ENCODE measurements around the gene GULP1.

Gene GULP1

DNA sequence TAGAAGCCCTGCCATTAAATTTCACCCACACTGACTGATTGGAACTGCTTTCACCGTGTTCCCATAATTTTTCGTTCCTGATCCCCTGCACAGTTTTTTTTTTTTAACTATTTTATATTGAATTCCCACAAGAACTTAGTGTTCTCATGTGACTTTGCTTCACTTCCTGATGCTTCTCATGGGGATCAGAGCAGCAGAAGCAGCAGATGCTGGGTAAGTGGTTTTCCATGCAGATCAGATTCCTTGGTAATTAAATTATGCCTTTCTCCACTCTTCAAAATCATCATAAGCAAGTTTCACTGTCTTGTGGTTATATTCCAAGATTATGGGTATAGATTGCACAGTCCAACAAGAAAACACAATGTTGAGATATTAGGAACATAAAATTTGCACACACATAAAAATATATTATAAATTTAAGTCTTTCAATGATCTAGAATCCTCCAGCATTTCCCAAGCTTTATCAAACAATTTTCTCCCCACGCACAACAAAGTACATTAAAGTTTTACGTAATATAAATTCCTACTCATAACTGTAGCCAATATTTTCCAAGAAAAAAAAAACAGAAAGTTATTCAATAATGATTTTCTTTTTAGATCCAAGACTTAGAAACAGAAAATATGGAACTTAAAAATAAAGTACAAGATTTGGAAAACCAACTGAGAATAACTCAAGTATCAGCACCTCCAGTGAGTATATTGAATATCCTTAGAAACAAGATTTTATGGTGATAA, 277.9 kb downstream of the GULP1 start:
- no peak for DNase-seq (ENCODE audit: low read depth, low spot score)
- TF ChIP-seq, protein P1, sequence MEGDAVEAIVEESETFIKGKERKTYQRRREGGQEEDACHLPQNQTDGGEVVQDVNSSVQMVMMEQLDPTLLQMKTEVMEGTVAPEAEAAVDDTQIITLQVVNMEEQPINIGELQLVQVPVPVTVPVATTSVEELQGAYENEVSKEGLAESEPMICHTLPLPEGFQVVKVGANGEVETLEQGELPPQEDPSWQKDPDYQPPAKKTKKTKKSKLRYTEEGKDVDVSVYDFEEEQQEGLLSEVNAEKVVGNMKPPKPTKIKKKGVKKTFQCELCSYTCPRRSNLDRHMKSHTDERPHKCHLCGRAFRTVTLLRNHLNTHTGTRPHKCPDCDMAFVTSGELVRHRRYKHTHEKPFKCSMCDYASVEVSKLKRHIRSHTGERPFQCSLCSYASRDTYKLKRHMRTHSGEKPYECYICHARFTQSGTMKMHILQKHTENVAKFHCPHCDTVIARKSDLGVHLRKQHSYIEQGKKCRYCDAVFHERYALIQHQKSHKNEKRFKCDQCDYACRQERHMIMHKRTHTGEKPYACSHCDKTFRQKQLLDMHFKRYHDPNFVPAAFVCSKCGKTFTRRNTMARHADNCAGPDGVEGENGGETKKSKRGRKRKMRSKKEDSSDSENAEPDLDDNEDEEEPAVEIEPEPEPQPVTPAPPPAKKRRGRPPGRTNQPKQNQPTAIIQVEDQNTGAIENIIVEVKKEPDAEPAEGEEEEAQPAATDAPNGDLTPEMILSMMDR (IDR thresholded peaks at IDR 0.05; ENCODE audit: low read depth, low read length) = no peak
- H3K4me3 ChIP-seq (ENCODE audit: low read depth, low read length) = no peak overlapping the region
- in situ Hi-C loops (cut with HindIII; ENCODE audit: low sequenced_read_pairs) = no loop called here

DNA sequence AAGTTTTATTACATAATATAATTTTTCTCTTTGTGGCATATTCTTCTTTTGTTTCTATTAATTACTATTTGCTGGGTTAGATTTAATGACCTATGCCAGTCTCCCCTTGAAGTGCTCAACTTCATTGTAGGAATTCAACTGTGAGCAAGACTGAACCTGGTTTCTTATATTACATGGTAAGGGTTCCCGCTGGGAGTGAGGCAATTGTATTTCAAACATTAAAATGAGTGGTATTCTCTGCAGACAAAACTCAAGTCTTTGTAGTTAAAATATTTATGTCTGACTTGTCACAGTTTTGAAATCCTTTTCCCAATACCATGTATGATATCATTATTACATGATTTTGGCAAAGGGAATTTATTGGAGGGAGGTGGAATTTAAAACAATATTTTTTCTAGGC, 278.7 kb downstream of the GULP1 start:
- TF ChIP-seq, protein P1 (IDR thresholded peaks at IDR 0.05; ENCODE audit: low read depth, low read length) = no peak
- H3K4me3 ChIP-seq (ENCODE audit: low read depth, low read length) = no peak overlapping the region
- in situ Hi-C loops (cut with HindIII; ENCODE audit: low sequenced_read_pairs) = no loop called here
- peak; percentile 46 for DNase-seq (ENCODE audit: low read depth, low spot score)

DNA sequence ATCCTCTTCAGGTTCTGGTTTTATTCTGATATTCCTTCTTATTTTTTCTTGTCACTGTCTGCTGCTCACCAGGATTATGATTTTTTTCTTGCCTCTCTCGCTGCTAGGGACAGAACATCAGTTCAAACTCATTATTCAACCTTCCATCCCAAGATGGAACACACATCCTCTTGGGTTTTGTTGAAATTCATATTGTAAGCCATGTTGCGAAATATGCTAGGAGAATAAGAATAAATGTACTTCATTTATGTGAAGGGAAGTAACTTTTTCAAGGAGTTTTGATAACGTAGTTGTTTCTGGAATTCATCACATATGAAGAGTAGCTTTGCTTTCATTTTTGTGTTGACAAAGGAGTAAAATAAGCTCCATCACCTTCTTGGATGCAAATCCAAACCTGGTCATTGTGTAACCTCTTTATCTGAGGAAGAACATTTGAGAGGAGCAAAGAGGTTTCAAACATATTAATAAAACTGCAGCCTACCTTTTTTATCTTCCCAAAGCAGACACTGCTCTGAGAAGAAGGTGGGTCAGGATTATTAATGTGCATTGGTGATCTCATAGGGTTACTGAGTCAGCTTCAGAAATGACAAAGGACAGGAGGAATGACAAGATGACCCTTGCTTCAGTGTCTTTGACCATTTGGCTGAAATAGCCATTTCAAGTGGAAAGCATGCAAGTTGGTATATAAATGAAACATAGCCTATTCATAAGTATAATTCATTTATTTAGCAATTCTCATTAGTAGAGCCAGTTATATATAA, 280.0 kb downstream of the GULP1 start:
- DNase-seq (ENCODE audit: low read depth, low spot score) = no peak
- no peak overlapping the region for H3K4me3 ChIP-seq (ENCODE audit: low read depth, low read length)
- in situ Hi-C loops (cut with HindIII; ENCODE audit: low sequenced_read_pairs) = no loop called here
- TF ChIP-seq, protein P1 (IDR thresholded peaks at IDR 0.05; ENCODE audit: low read depth, low read length) = no peak

DNA sequence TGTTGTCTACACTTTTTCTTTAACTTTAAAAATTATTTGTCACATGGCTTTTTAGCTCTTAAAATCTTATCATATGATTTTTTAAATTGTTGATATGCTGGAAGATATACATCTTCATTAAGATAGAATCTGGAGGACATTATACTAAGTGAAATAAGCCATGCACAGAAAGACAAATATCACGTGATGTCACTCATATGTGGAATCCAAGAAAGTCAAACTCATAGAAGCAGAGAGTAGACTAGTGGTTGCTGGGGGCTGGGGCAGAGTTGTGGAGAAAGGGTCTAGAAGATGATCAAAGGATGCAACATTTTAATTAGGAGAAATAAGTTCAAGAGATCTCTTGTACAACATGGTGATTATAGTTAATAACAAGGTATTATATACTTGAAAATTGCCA, 280.9 kb downstream of the GULP1 start:
- in situ Hi-C loops (cut with HindIII; ENCODE audit: low sequenced_read_pairs) = no loop called here
- TF ChIP-seq, protein P1 (IDR thresholded peaks at IDR 0.05; ENCODE audit: low read depth, low read length) = no peak

DNA sequence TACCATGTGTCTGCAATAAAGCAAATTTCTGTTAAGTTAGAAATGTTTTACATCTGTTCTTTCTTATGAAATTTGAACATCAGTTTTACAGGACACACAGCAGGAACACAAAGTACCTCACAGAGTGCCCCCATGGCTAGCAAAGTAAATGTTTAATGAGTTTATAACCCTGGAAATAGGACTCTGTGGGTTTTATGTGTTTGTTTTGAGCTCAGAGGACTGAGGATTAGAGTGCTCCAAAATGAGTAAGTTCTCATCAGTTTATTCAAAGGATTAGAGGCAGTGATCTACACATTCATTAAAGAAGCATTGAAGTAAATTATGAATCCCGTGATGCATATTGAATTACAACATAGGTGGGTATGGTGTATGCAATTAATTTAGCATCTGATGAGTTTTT, 281.8 kb downstream of the GULP1 start:
- TF ChIP-seq, protein P1 (IDR thresholded peaks at IDR 0.05; ENCODE audit: low read depth, low read length) = no peak
- in situ Hi-C loops (cut with HindIII; ENCODE audit: low sequenced_read_pairs) = no loop called here
- peak; percentile 76 for DNase-seq (ENCODE audit: low read depth, low spot score)
- H3K4me3 ChIP-seq (ENCODE audit: low read depth, low read length) = no peak overlapping the region

More for the DNA sequence above, 280.9 kb downstream of the GULP1 start:
- DNase-seq (ENCODE audit: low read depth, low spot score) = no peak
- H3K4me3 ChIP-seq (ENCODE audit: low read depth, low read length) = no peak overlapping the region

DNA sequence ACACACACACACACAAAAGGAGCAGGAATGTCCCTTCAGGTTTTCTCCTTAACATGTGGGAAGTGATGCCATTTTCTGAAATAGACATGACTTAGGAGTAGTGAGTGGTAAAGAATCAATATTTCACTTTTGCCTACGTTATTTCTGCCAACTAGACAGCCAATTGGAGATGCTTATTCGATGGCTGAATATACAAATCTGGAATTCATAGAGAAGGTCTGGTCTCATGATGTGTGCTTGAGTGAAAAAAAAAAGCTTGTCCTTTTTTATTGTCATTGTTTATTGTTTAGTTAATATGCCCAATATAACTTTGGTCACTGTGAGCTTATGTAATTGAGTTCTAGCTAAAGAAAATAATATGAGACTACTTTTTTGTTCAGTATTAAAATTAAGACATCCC, 284.3 kb downstream of the GULP1 start:
- no peak for DNase-seq (ENCODE audit: low read depth, low spot score)
- in situ Hi-C loops (cut with HindIII; ENCODE audit: low sequenced_read_pairs) = no loop called here
- TF ChIP-seq, protein P1 (IDR thresholded peaks at IDR 0.05; ENCODE audit: low read depth, low read length) = no peak
- no peak overlapping the region for H3K4me3 ChIP-seq (ENCODE audit: low read depth, low read length)
